ENCODE measurements around the gene TNFRSF8.

The TNFRSF8 gene

DNA sequence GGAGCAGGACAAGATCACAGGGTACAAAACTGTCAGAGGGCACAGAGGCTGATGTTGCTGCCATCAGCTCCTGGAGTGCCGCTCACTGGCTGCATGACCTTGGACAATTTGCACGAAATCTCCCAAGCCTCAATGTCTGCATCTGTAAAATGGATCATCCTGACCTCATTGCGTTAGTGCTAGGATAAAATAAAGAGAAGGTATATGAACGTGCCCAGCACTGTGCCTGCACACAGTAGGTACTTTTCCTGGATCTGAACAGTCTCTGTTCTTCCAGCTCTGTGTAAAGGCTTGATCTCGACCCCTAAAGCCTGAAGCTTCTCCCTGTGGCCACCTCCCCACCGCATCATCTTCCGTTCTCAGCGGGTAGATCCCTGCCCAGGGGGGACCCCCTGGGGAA lies 116.6 kb downstream of the TNFRSF8 start:
- TF ChIP-seq, protein P1, sequence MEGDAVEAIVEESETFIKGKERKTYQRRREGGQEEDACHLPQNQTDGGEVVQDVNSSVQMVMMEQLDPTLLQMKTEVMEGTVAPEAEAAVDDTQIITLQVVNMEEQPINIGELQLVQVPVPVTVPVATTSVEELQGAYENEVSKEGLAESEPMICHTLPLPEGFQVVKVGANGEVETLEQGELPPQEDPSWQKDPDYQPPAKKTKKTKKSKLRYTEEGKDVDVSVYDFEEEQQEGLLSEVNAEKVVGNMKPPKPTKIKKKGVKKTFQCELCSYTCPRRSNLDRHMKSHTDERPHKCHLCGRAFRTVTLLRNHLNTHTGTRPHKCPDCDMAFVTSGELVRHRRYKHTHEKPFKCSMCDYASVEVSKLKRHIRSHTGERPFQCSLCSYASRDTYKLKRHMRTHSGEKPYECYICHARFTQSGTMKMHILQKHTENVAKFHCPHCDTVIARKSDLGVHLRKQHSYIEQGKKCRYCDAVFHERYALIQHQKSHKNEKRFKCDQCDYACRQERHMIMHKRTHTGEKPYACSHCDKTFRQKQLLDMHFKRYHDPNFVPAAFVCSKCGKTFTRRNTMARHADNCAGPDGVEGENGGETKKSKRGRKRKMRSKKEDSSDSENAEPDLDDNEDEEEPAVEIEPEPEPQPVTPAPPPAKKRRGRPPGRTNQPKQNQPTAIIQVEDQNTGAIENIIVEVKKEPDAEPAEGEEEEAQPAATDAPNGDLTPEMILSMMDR (IDR thresholded peaks at IDR 0.05; ENCODE audit: insufficient read depth, low read depth, low read length, missing control alignments) = no peak
- no peak for DNase-seq (ENCODE audit: low read depth)

DNA sequence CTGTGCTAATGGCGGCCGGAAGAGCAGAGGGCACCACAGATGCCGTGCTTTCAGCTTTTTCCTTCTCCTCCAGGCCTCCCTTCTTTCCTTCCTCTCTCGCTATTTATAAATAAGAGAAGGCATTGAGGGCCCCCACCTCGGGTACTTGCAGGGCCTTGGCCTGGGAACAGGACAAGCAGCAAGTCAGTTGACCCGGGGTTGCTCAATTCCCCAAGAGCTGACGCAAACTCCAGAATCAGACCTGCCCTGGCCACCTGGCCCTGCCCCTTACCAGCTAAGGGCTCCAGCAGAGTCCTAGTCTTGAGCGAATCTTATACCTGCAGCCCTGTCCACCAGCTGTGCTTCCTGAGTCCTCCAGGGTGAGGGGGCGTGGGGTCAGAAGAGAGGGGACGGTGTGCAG lies 117.2 kb downstream of the TNFRSF8 start:
- no peak overlapping the region for H3K4me3 ChIP-seq (ENCODE audit: low read depth, low read length)
- TF ChIP-seq, protein P1 (IDR thresholded peaks at IDR 0.05; ENCODE audit: insufficient read depth, low read depth, low read length, missing control alignments) = no peak
- no peak for DNase-seq (ENCODE audit: low read depth)

More for the DNA sequence above, 116.6 kb downstream of the TNFRSF8 start:
- no peak overlapping the region for H3K4me3 ChIP-seq (ENCODE audit: low read depth, low read length)

DNA sequence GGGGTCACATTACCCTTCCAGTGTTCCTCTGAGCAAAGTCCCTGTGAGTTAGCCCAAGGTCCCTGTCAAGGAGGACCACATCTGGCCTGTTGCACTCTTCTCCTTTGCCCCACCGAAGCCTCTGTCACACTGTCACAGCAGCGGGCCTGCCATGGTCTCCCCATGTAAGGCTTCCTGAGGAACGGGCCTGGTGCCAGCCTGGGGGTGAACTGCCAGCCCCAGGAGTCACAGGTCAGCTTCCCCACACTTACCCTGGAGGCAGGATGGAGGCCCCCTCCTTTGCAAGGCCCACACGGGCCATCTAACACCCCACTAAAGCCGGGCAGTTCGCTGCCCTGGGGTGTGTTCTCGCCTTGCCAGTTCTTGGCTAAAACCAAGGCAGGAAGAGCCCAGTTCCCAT lies 117.8 kb downstream of the TNFRSF8 start:
- TF ChIP-seq, protein P1 (IDR thresholded peaks at IDR 0.05; ENCODE audit: insufficient read depth, low read depth, low read length, missing control alignments) = no peak
- no peak overlapping the region for H3K4me3 ChIP-seq (ENCODE audit: low read depth, low read length)
- DNase-seq (ENCODE audit: low read depth) = no peak

DNA sequence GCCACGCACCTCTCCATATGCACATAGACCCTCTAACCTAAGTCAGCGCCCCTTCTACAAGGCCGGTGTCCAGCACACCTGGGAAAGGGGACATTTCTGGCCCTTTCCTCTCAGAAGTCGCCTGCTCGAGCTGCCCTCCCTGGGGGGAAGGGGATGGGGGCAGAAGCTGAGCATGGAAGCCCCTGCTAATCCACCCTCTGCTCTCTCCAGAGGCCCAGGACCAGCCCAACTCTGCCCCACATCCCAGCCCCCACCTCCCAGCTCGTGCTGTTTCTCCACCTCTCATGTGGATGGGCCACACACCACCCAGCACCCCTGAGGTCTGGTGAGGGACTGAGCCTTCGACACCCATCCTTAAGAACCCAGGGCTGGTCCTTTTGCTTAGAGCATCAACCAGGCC lies 118.5 kb downstream of the TNFRSF8 start:
- DNase-seq (ENCODE audit: low read depth) = no peak
- TF ChIP-seq, protein P1 (IDR thresholded peaks at IDR 0.05; ENCODE audit: insufficient read depth, low read depth, low read length, missing control alignments) = no peak

DNA sequence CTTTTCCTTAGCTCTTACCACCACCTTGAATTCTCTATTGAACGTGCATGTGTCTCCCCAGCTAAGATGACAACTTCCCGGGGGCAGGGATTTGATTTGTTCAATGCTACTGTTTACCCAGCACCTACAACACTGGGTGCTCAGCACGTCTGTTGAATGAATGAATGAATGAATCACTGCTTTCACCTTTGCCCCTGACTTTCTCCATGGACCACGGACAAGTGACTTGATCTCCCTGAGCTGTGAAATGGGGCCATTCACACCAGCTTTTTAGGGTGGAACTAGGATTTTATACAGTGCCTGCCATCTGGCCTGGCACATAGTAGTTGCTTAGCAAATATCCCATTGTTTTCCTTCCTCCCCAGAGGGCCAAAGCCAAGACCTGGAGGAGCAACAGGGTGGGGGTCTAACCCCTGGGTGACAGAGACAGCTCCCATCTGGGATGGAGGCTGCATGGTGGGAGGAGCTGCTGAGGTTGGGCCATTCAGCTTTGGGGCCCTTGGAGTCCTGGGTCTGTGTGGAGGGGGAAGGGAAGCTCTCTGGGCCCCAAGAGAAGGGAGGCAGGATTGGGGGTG lies 119.4 kb downstream of the TNFRSF8 start:
- TF ChIP-seq, protein P1 (IDR thresholded peaks at IDR 0.05; ENCODE audit: insufficient read depth, low read depth, low read length, missing control alignments) = no peak
- H3K4me3 ChIP-seq (ENCODE audit: low read depth, low read length) = no peak overlapping the region
- DNase-seq (ENCODE audit: low read depth) = no peak

More for the DNA sequence above, 118.5 kb downstream of the TNFRSF8 start:
- no peak overlapping the region for H3K4me3 ChIP-seq (ENCODE audit: low read depth, low read length)

DNA sequence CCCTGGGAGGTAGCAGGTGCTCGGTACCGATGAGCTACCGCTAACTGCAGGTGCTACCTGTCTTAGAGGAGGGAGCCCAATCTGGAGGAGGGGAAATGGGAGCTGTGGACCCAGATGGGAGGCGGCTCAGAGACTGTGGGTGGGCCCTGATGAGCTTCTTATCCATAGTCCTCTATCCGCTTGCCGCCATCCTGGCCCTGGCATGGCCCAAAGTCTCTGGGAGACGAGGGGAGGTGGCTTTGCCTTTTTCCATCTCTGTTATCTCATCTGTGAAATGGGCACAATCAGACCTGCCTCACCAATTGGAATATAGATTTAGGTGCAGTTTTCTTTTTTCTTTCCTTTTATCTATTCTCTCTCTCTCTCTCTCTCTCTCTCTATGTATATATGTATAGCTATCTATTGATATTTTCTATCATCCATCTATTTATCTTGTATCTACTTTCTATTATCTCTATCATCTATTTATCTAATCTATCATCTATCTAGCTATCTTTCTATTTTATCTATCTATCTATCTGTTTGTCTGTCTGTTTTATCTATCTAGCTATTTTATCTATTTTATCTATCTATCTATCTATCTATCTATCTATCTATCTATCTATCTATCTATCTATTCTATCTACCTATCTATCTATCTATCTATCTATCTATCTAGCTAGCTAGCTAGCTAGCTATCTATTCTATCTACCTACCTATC lies 120.1 kb downstream of the TNFRSF8 start:
- H3K4me3 ChIP-seq (ENCODE audit: low read depth, low read length) = no peak overlapping the region
- no peak for DNase-seq (ENCODE audit: low read depth)
- TF ChIP-seq, protein P1 (IDR thresholded peaks at IDR 0.05; ENCODE audit: insufficient read depth, low read depth, low read length, missing control alignments) = no peak

Measured in GM12865 (cell line).